HG03457 (cell line): ENCODE measurements around the gene JPT2.

ENCODE experiments used
- ATAC-seq: cut with Tn5 transposase; IDR thresholded peaks from one replicate; pipeline ENCODE4 v1.9.1; 2021; ENCODE audit warnings: moderate number of reproducible peaks; ENCODE audit not compliant: unreplicated experiment

The JPT2 gene

GRCh38 chr16:1651094-1651973 lies 26.7 kb upstream of the JPT2 start:
- no peak for ATAC-seq

- no peak for ATAC-seq
Measured at GRCh38 chr16:1651974-1652312, 26.1 kb upstream of the JPT2 start.

GRCh38 chr16:1653023-1653422 lies 25.1 kb upstream of the JPT2 start:
- ATAC-seq = no peak

DNA sequence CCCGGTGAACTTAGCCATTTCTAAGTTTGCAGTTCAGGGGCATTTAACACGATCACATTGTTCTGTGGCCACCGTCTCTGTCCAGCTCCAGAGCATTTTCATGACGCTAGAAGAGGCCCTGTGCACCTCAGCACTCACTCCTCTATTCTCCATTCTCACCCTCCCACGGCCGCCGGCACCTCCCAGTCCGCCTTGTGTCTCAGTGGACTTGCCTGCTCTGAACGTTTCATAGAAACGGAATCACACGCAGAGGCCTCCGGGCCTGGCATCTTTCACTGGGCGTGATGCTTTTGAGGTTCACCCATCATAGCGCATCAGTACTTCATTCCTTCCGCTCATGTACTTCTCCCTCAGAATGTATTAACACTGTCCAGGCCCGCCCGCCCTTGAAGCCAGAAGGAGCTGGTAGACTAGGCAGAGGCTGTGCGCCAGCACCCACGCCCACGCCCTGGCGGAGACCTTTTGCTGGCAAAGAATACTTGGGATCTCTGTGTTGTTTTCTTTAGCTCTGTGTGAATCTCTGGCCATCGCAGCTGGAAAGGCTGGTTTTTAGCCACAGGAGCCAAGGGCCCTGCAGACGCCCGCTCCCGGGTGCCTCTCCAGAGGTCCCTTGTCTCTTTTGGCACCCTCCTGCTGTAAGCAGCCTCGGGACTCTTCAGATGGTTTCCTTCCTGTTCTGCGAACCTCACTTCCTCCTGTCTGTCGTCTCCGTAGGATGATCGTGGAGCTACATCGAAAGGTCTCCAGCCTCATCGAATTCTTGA lies 23.4 kb upstream of the JPT2 start:
- no peak for ATAC-seq

DNA sequence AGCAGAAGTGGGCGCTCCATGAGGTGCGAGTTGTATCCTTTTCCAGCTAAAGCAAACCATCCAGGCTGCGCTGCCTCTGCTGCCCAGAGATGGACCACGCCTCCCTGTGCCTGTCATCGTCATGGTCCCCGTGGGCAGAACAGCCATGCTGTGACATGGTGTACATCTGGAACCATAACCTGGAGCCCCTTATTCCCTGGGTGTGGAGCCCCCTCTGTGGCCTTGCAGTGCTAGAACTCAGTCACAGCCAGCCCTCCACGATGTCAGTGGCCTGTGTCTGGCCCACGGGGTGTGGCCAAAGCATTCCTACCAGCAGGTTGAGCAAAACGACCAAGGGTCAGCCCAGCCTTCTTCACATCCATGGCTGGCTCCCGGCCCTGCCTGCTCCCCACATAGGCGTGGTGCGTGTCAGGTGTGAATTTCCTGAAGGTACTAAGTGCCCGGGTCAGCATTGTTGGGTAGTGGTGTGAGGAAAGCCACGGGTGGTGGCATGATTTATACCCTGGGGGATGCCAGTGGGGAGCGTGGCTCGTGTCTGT lies 22.7 kb upstream of the JPT2 start:
- no peak for ATAC-seq

- ATAC-seq = no peak
Measured at GRCh38 chr16:1655909-1656807, 21.9 kb upstream of the JPT2 start.

GRCh38 chr16:1656808-1657617 lies 21.1 kb upstream of the JPT2 start:
- ATAC-seq = no peak

DNA sequence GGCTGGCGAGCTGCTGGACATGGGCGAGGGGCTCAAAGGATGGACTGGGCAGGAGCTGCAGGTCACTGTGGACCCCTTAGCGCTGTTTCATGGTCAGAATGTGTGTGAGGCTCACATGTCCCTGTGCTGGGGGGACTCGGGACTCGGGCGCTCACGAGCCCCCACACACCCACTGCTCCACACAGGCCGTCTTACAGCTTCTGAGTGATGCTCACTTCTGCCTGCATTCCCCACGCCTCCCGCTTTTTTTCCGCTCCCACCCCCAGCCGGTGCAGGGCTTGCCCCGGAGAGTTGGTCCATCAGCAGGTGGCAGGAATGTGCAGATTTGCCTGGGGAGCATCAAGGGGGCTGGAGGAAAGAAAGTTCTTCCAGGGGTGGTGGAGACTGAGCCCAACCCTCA lies 20.2 kb upstream of the JPT2 start:
- no peak for ATAC-seq

GRCh38 chr16:1659031-1659430 lies 19.0 kb upstream of the JPT2 start:
- no peak for ATAC-seq

DNA sequence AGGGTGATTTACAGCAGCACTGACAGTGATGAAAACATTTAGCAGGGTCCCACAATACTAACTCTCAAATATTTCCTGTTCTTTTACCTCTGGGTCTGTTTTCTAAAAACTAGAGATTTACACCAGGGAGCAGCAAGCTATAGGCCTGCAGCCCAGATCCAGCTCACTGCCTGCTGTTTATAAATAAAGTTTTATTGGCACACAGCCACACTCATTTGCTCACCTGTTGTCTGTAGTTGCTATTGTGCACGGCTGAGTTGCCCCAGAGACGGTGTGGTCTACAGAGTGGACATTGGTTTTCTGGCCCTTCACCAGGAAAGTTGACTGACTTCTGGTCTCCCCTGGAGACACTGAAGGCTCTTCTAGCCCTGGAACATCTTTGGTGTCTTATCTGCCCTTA lies 16.3 kb upstream of the JPT2 start:
- ATAC-seq = no peak

DNA sequence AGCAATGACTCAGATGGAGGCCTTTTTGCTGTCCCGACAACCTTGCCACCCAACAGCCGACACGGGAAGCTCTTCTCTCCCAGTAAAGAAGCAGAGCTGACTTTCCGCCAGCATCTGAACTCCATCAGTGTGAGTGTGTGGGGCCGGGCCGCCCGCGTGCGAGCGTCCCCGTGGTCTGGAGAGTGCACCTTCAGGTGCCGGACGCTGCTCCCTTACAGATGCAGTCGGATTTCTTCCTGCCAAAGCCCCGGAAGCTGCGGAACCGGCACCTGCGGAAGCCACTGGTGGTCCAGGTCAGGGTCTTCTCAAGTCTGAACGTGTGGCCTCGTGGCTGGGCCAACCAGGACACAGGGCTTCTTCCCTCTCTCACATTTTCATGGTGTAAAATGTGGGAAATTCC lies 15.5 kb upstream of the JPT2 start:
- no peak for ATAC-seq

DNA sequence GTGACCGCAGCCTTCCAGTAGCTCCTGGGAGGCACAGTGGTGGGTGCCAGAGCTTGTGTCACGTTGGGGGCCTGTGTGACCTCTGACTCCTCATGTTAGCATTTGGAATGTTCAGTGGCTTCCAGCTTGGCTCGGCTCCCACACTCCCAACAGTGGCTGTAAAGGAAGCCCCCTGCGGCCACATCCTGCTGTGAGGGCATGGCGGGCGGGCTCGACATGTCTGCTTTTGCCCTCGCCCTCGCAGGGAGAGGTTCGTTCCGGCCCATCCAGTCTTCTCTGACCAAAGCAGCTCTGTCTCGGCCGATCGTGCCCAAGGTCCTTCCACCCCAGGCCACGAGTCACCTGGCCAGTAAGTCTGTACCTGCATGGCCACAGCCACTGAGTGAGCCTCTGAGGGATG lies 12.2 kb upstream of the JPT2 start:
- ATAC-seq = no peak

GRCh38 chr16:1666316-1666715 lies 11.8 kb upstream of the JPT2 start:
- no peak for ATAC-seq

- ATAC-seq = no peak
Measured at GRCh38 chr16:1667271-1667670, 10.8 kb upstream of the JPT2 start.

- no peak for ATAC-seq
Measured at GRCh38 chr16:1667916-1668315, 10.2 kb upstream of the JPT2 start.

GRCh38 chr16:1668612-1669319 lies 9.3 kb upstream of the JPT2 start:
- no peak for ATAC-seq

- no peak for ATAC-seq
Measured at GRCh38 chr16:1669698-1670097, 8.4 kb upstream of the JPT2 start.

- ATAC-seq = no peak
Measured at GRCh38 chr16:1670371-1670770, 7.7 kb upstream of the JPT2 start.

- no peak for ATAC-seq
Measured at GRCh38 chr16:1670866-1671265, 7.2 kb upstream of the JPT2 start.
